Mesendoderm (in vitro differentiated cells): Measurements from ENCODE around the gene SRGAP3.

Experiments
- DNase-seq: peaks from one replicate; pipeline ENCODE4 v3.0.0; 2013
- H2AK5ac ChIP-seq: 2 replicates; pipeline ENCODE4 v1.6.1; 2013; ENCODE audit warnings: low read length, inconsistent platforms
- H2BK120ac ChIP-seq: 2 replicates; pipeline ENCODE4 v1.6.1; 2013; ENCODE audit warnings: low read depth, mild to moderate bottlenecking, low read length, moderate library complexity, mixed read lengths
- H2BK15ac ChIP-seq: replicated peaks from 2 replicates; pipeline ENCODE4 v1.6.1; 2013; ENCODE audit warnings: low read depth, mild to moderate bottlenecking, moderate library complexity
- H2BK5ac ChIP-seq: 2 replicates; pipeline ENCODE4 v1.6.1; 2013; ENCODE audit warnings: low read length, inconsistent platforms
- H3K18ac ChIP-seq: 2 replicates; pipeline ENCODE4 v1.6.1; 2013; ENCODE audit warnings: mild to moderate bottlenecking, low read length, mixed read lengths
- H3K23ac ChIP-seq: one replicate; pipeline ENCODE4 v1.6.1; 2013; ENCODE audit warnings: low read length
- H3K27ac ChIP-seq: 2 replicates; pipeline ENCODE4 v1.5.1; 2013; ENCODE audit warnings: low read depth, mild to moderate bottlenecking, inconsistent platforms, low read length, moderate library complexity
- H3K27me3 ChIP-seq: 2 replicates; pipeline ENCODE4 v1.6.1; 2013; ENCODE audit warnings: low read length, control low read depth, mild to moderate bottlenecking, inconsistent platforms; ENCODE audit not compliant: insufficient read depth, poor library complexity
- H3K36me3 ChIP-seq: 2 replicates; pipeline ENCODE4 v1.6.1; 2013; ENCODE audit warnings: low read length, inconsistent platforms; ENCODE audit not compliant: control insufficient read depth, insufficient read depth
- H3K4ac ChIP-seq: one replicate; pipeline ENCODE4 v1.6.1; 2013; ENCODE audit warnings: low read depth, mild to moderate bottlenecking, low read length, moderate library complexity
- H3K4me1 ChIP-seq: 2 replicates; pipeline ENCODE4 v1.6.1; 2013; ENCODE audit warnings: low read depth, low read length, inconsistent platforms; ENCODE audit not compliant: control insufficient read depth
- H3K4me2 ChIP-seq: 2 replicates; pipeline ENCODE4 v1.6.1; 2013; ENCODE audit warnings: low read length
- H3K4me3 ChIP-seq: 2 replicates; pipeline ENCODE4 v1.5.1; 2013; ENCODE audit warnings: mild to moderate bottlenecking, low read length
- H3K56ac ChIP-seq: one replicate; pipeline ENCODE4 v1.6.1; 2013; ENCODE audit warnings: low read length
- H3K79me1 ChIP-seq: 2 replicates; pipeline ENCODE4 v1.6.1; 2013; ENCODE audit warnings: low read length, inconsistent platforms
- H3K79me2 ChIP-seq: 2 replicates; pipeline ENCODE4 v1.6.1; 2013; ENCODE audit warnings: mild to moderate bottlenecking, low read length; ENCODE audit not compliant: control insufficient read depth, insufficient read depth
- H3K9ac ChIP-seq: 2 replicates; pipeline ENCODE4 v1.6.1; 2013; ENCODE audit warnings: low read length, inconsistent platforms
- H4K5ac ChIP-seq: one replicate; pipeline ENCODE4 v1.6.1; 2013; ENCODE audit warnings: low read length
- H4K8ac ChIP-seq: one replicate; pipeline ENCODE4 v1.6.1; 2013; ENCODE audit warnings: low read depth, mild to moderate bottlenecking, control low read depth, low read length, moderate library complexity
- WGBS: extraction: QIAGEN DNeasy Blood & Tissue Kit; methylation state at CpG from one replicate; pipeline ENCODE4 v1.1.7; 2013; ENCODE audit warnings: low lambda C conversion rate, missing lambda C conversion rate; ENCODE audit not compliant: insufficient coverage; ENCODE audit errors: extremely low coverage; 5-methylcytosine and 5-hydroxymethylcytosine counted together

Gene SRGAP3

DNA sequence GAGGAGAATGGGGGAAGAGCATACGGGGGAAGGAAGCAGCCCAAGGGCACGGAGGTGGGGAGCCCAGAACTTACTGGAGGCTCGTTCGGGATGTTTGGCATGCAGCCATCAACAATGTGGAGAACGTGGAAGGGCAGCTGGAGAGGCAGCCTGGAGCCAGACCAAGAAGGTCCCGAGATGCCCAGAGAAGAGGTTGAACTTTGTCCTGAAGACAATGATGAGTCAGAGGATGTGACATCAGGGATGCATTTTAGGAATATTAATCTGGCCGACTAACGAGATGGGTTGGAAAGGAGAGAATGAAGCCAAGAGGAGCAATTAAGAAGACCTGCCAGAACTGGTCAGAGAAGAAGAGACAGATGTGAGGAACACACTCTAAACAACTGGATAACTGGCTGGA, 98.2 kb downstream of the SRGAP3 start:
- no peak overlapping the region for H3K23ac ChIP-seq
- H3K9ac ChIP-seq = no peak overlapping the region
- H3K4ac ChIP-seq = no peak overlapping the region
- no peak overlapping the region for H4K8ac ChIP-seq
- H3K18ac ChIP-seq = no peak overlapping the region
- H3K27ac ChIP-seq = no peak overlapping the region
- no peak for DNase-seq
- no peak overlapping the region for H2BK5ac ChIP-seq
- no peaks in the 10 kb centered on the region for H3K4me1 ChIP-seq
- no peak overlapping the region for H2BK15ac ChIP-seq
- WGBS = no CpG with 5 or more reads among the region's 8 CpGs
- H3K36me3 ChIP-seq = no peaks in the 10 kb centered on the region
- no peak overlapping the region for H3K4me2 ChIP-seq
- H3K27me3 ChIP-seq = no peaks in the 10 kb centered on the region
- no peak overlapping the region for H3K56ac ChIP-seq
- no peak overlapping the region for H2AK5ac ChIP-seq
- H3K4me3 ChIP-seq = no peak overlapping the region
- no peaks in the 10 kb centered on the region for H3K79me1 ChIP-seq
- H4K5ac ChIP-seq = no peak overlapping the region
- no peaks in the 10 kb centered on the region for H3K79me2 ChIP-seq
- H2BK120ac ChIP-seq = no peak overlapping the region

DNA sequence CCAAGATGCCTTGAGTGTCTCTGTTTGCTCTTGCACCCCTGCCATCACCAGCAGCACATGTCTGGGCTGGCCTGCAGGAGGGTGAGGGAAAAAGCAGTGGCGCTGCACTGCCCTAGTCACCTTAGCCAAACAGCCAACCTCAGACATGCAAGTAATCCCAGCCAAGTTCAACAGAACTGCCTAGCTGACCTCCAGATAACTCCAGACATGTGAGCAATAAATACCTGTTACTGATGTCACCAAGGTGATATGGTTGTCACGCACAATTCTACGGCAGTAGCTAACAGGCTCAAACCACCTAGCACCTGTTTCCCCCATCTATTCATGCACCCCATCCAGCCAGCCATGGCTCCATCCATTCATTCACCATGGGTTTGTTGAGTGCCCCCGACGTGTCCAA, 99.9 kb downstream of the SRGAP3 start:
- Histone ChIP-seq H3K9ac (no peak overlapping the region), H3K27ac (no peak overlapping the region), H2BK120ac (no peak overlapping the region), H3K23ac (no peak overlapping the region), H3K79me1 (no peaks in the 10 kb centered on the region), H4K8ac (no peak overlapping the region), H3K79me2 (no peaks in the 10 kb centered on the region), H3K4ac (no peak overlapping the region), H3K56ac (no peak overlapping the region), H3K36me3 (no peaks in the 10 kb centered on the region), H2AK5ac (no peak overlapping the region), H3K4me3 (no peak overlapping the region), H2BK5ac (no peak overlapping the region), H3K27me3 (no peaks in the 10 kb centered on the region), H3K4me1 (no peaks in the 10 kb centered on the region), H4K5ac (no peak overlapping the region), H3K18ac (no peak overlapping the region), H2BK15ac (no peak overlapping the region), H3K4me2 (no peak overlapping the region)
- WGBS = no CpG with 5 or more reads among the region's 5 CpGs
- no peak for DNase-seq

GRCh38 chr3:9147896-9148266, 101.6 kb downstream of the SRGAP3 start:
- Histone ChIP-seq H3K4me1 (no peaks in the 10 kb centered on the region), H3K79me1 (no peaks in the 10 kb centered on the region), H3K36me3 (no peaks in the 10 kb centered on the region), H3K18ac (no peak overlapping the region), H4K8ac (no peak overlapping the region), H4K5ac (no peak overlapping the region), H3K23ac (no peak overlapping the region), H2BK15ac (no peak overlapping the region), H3K4me2 (no peak overlapping the region), H3K4me3 (no peak overlapping the region), H3K56ac (no peak overlapping the region), H3K27ac (no peak overlapping the region), H2AK5ac (no peak overlapping the region), H2BK120ac (no peak overlapping the region), H3K27me3 (no peaks in the 10 kb centered on the region), H2BK5ac (no peak overlapping the region), H3K9ac (no peak overlapping the region), H3K4ac (no peak overlapping the region), H3K79me2 (no peaks in the 10 kb centered on the region)
- no peak for DNase-seq
- no CpG with 5 or more reads among the region's 7 CpGs for WGBS

GRCh38 chr3:9147215-9147895, 102.1 kb downstream of the SRGAP3 start:
- DNase-seq = no peak
- Histone ChIP-seq H3K4me2 (no peak overlapping the region), H3K4me1 (no peaks in the 10 kb centered on the region), H3K79me2 (no peaks in the 10 kb centered on the region), H2BK120ac (no peak overlapping the region), H2BK5ac (no peak overlapping the region), H3K79me1 (no peaks in the 10 kb centered on the region), H2AK5ac (no peak overlapping the region), H3K9ac (no peak overlapping the region), H3K56ac (no peak overlapping the region), H3K4ac (no peak overlapping the region), H3K27ac (no peak overlapping the region), H3K18ac (no peak overlapping the region), H3K4me3 (no peak overlapping the region), H3K27me3 (no peaks in the 10 kb centered on the region), H3K36me3 (no peaks in the 10 kb centered on the region), H2BK15ac (no peak overlapping the region), H4K8ac (no peak overlapping the region), H4K5ac (no peak overlapping the region), H3K23ac (no peak overlapping the region)
- no CpG with 5 or more reads among the region's 8 CpGs for WGBS

- H2BK15ac ChIP-seq = no peak overlapping the region
- H3K4me1 ChIP-seq = no peaks in the 10 kb centered on the region
- H3K79me2 ChIP-seq = no peaks in the 10 kb centered on the region
- H3K4ac ChIP-seq = no peak overlapping the region
- H3K4me3 ChIP-seq = no peak overlapping the region
- H3K36me3 ChIP-seq = no peaks in the 10 kb centered on the region
- H2BK5ac ChIP-seq = no peak overlapping the region
- no peak overlapping the region for H3K4me2 ChIP-seq
- no CpG with 5 or more reads among the region's 11 CpGs for WGBS
- no peak overlapping the region for H3K56ac ChIP-seq
- no peak overlapping the region for H4K8ac ChIP-seq
- H3K18ac ChIP-seq = no peak overlapping the region
- H4K5ac ChIP-seq = no peak overlapping the region
- no peaks in the 10 kb centered on the region for H3K79me1 ChIP-seq
- no peak for DNase-seq
- H2BK120ac ChIP-seq = no peak overlapping the region
- H3K9ac ChIP-seq = no peak overlapping the region
- no peak overlapping the region for H2AK5ac ChIP-seq
- no peaks in the 10 kb centered on the region for H3K27me3 ChIP-seq
- H3K27ac ChIP-seq = no peak overlapping the region
- no peak overlapping the region for H3K23ac ChIP-seq
Measured at GRCh38 chr3:9146367-9147071, 102.9 kb downstream of the SRGAP3 start.

DNA sequence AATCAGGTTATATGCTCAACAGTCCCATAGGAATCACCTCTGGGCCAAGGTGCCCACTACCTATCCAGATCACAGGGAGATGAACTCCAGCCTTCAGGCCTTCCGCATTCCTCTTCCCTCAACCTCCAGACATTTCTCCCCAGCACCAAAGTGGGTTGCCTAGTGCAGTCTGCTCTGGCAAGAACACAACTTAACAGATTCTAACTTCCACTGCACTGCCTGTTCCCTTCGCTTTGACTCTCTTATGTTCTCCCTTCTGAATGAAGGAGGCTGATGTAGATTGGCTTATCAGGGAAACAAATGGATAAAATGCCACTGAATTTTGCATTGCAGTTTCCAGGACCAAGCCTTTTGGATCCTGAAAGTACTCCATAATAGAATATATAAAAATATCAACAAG, 106.3 kb downstream of the SRGAP3 start:
- WGBS = no CpG with 5 or more reads among the region's 2 CpGs
- Histone ChIP-seq H3K9ac (no peak overlapping the region), H3K79me1 (no peaks in the 10 kb centered on the region), H3K4me3 (no peak overlapping the region), H2AK5ac (no peak overlapping the region), H4K5ac (no peak overlapping the region), H3K27ac (no peak overlapping the region), H3K56ac (no peak overlapping the region), H3K36me3 (no peaks in the 10 kb centered on the region), H3K18ac (no peak overlapping the region), H3K23ac (no peak overlapping the region), H2BK15ac (no peak overlapping the region), H3K27me3 (no peaks in the 10 kb centered on the region), H3K79me2 (no peaks in the 10 kb centered on the region), H3K4me1 (no peaks in the 10 kb centered on the region), H3K4me2 (no peak overlapping the region), H2BK120ac (no peak overlapping the region), H4K8ac (no peak overlapping the region), H2BK5ac (no peak overlapping the region), H3K4ac (no peak overlapping the region)
- DNase-seq = no peak
